GM19438 (cell line): ENCODE data around the gene MTHFD2L.

Experiments used
- ATAC-seq: cut with Tn5 transposase; IDR thresholded peaks from one replicate; pipeline ENCODE4 v1.9.1; 2021; ENCODE audit warnings: low read depth; ENCODE audit not compliant: unreplicated experiment

MTHFD2L gene

DNA sequence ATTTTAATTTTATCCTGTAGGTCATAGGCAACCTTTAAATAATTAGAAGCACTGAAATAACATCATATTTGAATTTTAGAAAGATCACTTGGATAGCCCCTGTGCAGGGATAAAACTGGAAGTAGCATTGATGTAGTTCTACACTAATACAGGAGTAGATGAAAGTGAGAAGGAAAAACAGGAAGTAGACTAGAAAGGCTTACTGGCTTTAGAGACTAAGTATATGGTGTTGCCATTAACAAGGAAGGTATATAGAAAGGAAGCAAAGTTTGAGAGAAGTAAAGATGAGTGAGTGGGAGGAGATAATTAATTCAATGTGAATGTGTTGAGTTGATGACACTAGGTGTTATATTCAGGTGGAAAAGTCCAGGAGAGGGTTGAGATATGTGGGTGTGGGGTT, 77.2 kb downstream of the MTHFD2L start:
- peak; percentile 67 for ATAC-seq

DNA sequence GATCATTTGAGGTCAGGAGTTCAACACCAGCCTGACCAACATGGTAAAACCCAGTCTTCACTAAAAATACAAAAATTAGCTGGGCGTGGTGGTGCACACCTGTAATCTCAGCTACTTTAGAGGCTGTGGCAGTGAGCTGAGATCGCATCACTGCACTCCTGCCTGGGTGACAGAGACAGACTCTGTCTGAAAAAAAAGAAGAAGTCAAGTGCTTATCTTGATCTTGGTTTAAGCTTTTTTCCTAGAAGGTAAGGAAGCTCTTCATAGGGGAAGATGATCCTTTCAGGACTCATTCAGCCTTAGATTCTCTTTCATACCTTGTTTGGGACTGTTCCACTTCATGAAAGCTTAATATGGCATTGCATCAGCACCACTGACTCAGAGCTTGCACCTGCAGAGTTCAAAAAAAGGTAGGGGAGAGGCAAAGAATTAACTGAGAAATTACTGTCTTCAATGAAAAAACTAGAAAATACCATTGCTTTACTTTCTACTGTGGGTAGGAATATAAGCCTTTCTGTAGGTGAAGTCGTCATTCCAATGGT, 79.6 kb downstream of the MTHFD2L start:
- ATAC-seq, result no peak

- ATAC-seq, result no peak
Observed at GRCh38 chr4:74244049-74244448, 86.1 kb downstream of the MTHFD2L start.

GRCh38 chr4:74252933-74253332, 95.0 kb downstream of the MTHFD2L start:
- no peak for ATAC-seq

DNA sequence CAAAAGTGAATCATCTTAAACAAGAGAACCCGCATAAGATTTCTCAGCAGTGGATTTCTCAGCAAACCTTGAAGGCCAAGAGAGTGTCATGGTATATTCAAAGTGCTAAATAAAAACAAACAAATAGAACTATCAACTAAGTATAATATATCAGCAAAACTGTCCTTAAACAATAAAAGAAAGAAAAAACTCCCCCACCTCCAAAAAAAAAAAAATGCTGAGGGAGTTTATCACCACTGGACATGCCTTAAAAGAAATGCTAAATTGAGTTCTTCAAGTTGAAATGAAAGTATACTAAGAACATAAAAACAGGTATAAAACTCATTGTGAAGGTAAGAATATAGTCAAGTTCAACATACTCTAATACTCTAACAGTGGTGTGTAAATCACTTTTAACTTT, 96.5 kb downstream of the MTHFD2L start:
- ATAC-seq, result no peak

DNA sequence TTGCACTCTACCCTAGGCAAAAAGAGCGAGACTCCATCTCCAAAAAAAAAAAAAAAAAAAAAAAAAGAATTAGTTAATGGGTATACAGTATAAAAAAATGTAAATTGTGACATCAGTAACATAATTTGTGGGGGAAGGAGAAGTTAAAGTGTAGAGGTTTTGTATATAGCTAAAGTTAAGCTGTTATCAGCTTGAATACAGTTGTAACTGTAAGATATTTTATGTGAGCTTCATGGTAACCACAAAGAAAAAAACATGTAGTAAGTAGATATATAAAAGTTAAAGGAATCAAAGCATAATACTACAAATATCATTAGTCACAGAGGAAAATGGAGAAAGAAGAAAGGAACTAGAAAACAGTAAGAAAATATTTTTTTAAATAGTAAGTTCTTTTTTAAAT, 97.2 kb downstream of the MTHFD2L start:
- ATAC-seq, result no peak

DNA sequence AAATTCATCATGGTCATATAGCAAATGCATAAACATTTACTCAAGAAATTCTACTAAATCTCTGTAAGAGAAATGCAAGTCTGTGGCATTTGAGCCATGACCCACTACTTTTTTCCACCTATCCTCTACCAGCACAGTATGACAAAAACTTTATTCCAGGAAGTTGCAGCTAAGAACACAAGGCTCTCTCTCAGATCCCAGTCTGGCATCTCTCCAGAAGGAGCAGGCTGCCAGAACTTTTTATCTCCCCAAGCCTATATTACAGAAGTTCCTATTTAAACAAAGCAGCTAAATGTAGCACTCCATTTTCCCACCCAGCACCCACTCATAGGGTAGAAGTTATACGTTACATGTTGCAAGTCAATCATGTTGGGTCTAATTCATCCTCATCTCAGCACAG, 101.0 kb downstream of the MTHFD2L start:
- no peak for ATAC-seq

DNA sequence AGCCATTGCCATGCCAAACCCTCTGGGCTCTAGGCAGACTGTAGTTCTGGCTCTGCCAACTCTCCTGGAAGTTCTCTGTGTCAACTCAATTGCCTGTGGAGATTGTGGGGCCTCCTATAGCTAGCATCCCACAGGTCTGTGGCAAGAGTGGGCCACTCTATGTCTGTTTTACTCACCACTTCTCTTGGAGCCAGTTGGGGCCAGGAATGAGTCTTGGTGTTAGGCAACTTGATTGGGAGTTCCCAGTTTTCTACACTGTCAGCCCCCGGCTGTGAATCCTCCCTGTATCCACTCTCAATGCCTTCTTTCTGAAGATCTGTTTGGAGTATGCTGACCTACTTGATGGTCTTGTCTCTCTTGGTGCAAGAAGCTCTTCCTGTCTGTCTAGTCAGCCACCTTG, 102.1 kb downstream of the MTHFD2L start:
- no peak for ATAC-seq

- no peak for ATAC-seq
Observed at GRCh38 chr4:74262522-74262921, 104.6 kb downstream of the MTHFD2L start.

DNA sequence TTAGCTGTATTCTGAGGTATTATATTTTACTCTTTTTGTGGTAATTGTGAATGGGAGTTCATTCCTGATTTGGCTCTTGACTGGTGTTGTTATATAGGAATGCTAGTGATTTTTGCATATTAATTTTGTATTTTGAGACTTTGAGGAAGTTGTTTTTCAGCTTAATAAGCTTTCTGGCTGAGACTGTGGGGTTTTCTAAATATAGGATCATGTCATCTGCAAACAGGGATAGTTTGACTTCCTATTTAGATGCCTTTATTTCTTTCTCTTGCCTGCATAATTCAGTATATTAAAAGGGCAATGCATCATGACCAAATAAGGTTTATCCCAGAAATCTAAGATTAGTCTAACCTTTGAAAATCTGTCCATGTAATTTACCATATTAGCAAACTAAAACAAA, 105.6 kb downstream of the MTHFD2L start:
- no peak for ATAC-seq

GRCh38 chr4:74266081-74266480, 108.2 kb downstream of the MTHFD2L start:
- no peak for ATAC-seq

- no peak for ATAC-seq
Observed at GRCh38 chr4:74267998-74268606, 110.2 kb downstream of the MTHFD2L start.

DNA sequence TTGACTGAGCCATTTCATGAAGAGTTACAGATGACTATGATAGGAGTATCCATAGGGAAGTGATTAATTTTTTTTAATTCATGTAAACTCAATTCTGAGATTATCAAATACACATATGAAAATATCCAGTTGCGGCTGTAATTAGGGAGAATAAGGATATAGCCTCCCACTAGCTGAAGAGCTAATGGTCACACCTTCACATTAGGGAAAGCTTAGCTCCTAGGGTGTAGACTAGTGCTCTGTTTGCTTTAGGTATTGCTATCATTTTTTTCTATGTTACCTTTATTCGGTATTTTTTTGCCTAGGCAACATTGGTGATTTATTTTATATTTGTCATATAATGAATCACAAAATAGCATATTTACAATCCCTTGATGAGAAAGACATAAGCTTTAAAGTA, 110.7 kb downstream of the MTHFD2L start:
- ATAC-seq, result no peak

DNA sequence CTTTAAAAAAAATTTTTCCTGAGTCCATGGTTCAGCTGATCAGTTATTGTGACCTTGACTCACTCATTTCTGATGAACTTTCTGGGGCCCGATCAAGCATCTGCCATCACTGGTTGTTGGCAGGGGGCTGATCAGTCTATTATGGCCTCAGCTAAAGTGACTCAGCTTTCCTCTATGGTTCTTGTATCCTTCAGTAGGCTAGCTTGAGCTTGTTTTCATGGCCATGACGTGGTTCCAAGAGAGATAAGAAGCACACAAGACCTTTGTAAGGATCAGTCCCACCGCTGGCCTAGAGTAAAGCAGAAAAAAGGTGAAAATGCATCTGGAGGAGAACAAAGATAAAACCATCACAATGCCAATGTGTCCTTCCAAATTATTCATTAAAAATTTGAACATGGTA, 120.6 kb downstream of the MTHFD2L start:
- no peak for ATAC-seq

DNA sequence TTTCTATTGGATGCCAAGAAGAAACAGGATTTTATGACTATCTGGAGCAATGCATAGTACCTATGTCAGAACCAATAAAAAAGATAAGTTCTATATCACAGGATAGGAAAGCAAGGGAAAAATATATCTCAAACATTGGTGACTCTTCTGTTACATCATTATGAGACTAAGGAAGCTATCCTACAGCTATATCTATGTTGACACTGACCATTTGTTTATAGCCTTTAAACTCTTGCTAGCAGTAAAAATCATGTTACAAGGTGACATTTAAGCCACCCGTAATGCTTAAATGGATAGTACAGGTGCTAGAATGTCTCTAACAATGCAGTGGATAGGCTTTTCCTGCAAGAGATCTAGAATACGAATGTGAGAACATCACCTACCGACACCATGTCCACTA, 121.8 kb downstream of the MTHFD2L start:
- no peak for ATAC-seq

- no peak for ATAC-seq
Observed at GRCh38 chr4:74282926-74283325, 125.0 kb downstream of the MTHFD2L start.

DNA sequence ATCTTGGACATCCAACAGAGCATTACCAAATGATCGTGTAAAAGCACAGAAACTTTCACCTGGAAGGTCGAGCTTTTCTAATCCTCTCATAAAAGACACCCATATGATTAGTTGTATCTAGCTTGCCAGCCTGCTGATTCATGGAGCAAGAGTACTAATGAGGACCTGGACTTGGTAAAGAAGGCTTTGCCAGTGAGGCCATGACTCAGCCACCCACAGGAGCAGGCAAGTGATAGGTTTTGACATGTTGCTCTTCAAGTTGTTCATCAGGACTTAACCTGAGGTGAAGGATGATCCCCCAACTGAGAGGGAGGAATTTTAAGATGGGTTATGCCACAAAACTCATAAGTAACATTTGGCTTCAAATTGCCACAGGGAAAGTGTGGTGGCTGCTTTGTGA, 125.7 kb downstream of the MTHFD2L start:
- no peak for ATAC-seq

DNA sequence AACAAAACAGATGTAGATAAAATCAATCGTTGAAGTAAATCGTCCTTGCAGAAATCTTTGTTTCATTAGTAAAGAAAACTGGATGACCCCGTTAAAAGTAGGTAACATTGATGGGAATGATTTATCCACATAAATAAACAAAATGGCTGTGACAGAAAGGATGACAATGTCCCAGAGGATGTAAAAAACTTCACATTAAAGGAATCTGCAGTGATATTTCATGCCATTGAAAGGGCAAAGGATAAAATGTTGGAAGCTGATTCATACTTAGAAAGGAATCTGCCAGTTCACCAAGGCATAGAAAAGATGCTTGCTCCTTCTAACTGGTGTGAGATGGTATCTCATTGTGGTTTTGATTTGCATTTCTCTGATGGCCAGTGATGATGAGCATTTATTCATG, 126.1 kb downstream of the MTHFD2L start:
- no peak for ATAC-seq

DNA sequence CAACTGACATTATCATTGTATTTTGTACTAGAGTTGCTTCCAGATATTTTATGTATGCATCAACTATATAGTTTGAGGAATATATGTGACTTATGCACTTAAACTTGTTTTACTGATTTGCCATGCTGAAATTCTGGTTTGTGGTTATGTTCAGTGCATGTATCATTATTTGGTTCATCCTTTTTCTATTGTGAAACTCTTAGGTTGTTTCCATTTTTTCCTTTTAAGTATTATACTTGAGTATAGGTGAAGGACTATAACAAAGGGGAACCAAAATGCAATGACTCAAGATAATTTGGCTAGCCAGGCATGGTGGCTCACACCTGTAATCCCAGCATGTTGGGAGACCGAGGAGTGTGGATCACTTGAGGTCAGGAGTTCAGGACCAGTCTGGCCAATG, 129.2 kb downstream of the MTHFD2L start:
- ATAC-seq, result no peak

GRCh38 chr4:74287791-74288190, 129.9 kb downstream of the MTHFD2L start:
- no peak for ATAC-seq

DNA sequence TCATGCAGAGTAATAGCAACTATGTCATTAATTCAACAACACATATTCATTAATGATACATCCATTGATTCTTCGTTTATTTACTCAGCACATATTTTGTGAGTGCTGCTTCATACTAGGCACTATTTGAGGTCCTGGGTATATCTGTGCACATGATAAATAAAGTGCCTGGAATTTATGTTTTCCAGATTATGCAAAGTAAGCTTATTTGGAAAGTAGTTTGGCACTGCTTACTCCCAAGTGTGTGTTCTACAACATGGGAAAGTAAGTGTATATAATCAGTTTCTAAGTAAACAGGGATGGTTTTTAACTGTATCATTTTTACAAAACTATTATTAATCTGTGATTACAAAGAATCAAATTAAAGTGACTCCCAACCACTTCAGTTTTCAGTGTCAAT, 133.6 kb downstream of the MTHFD2L start:
- ATAC-seq, result no peak

- no peak for ATAC-seq
Observed at GRCh38 chr4:74292111-74292870, 134.4 kb downstream of the MTHFD2L start.
